Adrenal gland (tissue), 12 donors: ENCODE data around the gene ALDH3A2. TPM values are rescaled to one million over a fixed set of nuclear protein-coding genes. Genes with fewer than 3 reads are reported as not detected.

Experiments
- DNase-seq, 7 donors: peaks; one replicate each; pipeline ENCODE4 v3.0.0-alpha.2; 2019 to 2020
- H3K27ac ChIP-seq, 5 donors: fragments of 200-600 bp; sonication (generic) in 4 of 5; 1 replicate in 3 of 5; 2 replicates in 2 of 5; pipeline versions ENCODE4 v1.5.1 to v1.8.0; 2016 to 2020; ENCODE audit warnings: mild to moderate bottlenecking in 1 of 5
- H3K27me3 ChIP-seq: fragments of 200-600 bp; 2 replicates; pipeline ENCODE4 v1.8.0; 2021
- H3K36me3 ChIP-seq, 2 donors: fragments of 200-600 bp; replicated peaks in 1 of 2; 1 replicate in 1 of 2; 2 replicates in 1 of 2; pipeline versions ENCODE4 v1.5.1 to v1.8.0; 2018 to 2022
- H3K4me1 ChIP-seq, 2 donors: fragments of 200-600 bp; replicated peaks in 1 of 2; 1 replicate in 1 of 2; 2 replicates in 1 of 2; pipeline versions ENCODE4 v1.5.1 to v1.8.0; 2018 to 2021
- H3K4me3 ChIP-seq, 4 donors: fragments of 200-600 bp; sonication (generic) in 3 of 4; one replicate each; pipeline ENCODE4 v1.5.1; 2016 to 2018
- H3K9me3 ChIP-seq, 3 donors: fragments of 200-600 bp; sonication (generic) in 1 of 3; replicated peaks in 1 of 3; 1 replicate in 2 of 3; 2 replicates in 1 of 3; pipeline versions ENCODE4 v1.5.1 to v1.8.0; 2016 to 2021
- POLR2A ChIP-seq, 2 donors: fragments of 450-650 bp; IDR thresholded peaks; one replicate each; pipeline ENCODE4 v1.6.1; 2017; ENCODE audit warnings: antibody characterized with exemption in 2 of 2, mild to moderate bottlenecking in 2 of 2, moderate library complexity in 1 of 2
- WGBS, 4 donors: extraction: QIAGEN DNeasy Blood & Tissue Kit in 2 of 4; methylation state at CpG; one replicate each; pipeline versions ENCODE4 v1.1.5 to v1.1.7; 2013 to 2017; 5-methylcytosine and 5-hydroxymethylcytosine counted together
- intact Hi-C, 2 donors: fragments of 100-400 bp; cut with DNase I; formaldehyde crosslinking; loops; one replicate each; pipeline versions ENCODE4 v1.14.1 to v1.15.0; 2022 to 2023
- polyA plus RNA-seq, 3 donors: library from polyadenylated mRNA; stranded (reverse); fragments of 200-250 nt in 2 of 3; fragments of 350-450 nt in 1 of 3; fragmentation: Illumina TruSeq in 1 of 3; extraction: RNeasy Lipid Tissue Mini Kit (QIAGEN cat#74804) in 1 of 3; gene quantifications; one replicate each; pipeline ENCODE4 v1.2.3, GENCODE V29; 2013 to 2014
- total RNA-seq, 9 donors: library from RNA; depleted of rRNA in 4 of 9; stranded (reverse); fragments of >200 nt in 4 of 9; fragments of 120-200 nt in 1 of 9; fragmentation: NEBNext Ultra II Directional in 1 of 9; extraction: Animal tissue kit (Norgen Biotek cat#: 25700) in 1 of 9; gene quantifications; one replicate each; pipeline versions ENCODE4 v1.1.0 to v1.2.4, GENCODE V29; 2013 to 2023
- TF ChIP-seq, protein P1 (sequence below), 6 experiments: fragments of 450-650 bp in 4 of 6; fragments of 200-600 bp in 2 of 6; sonication (generic) in 1 of 6; IDR thresholded peaks; 1 replicate in 5 of 6; 2 replicates in 1 of 6; pipeline versions ENCODE4 v1.5.1 to v1.8.0; 2016 to 2021; ENCODE audit warnings: antibody characterized with exemption in 6 of 6, mild to moderate bottlenecking in 2 of 6, moderate library complexity in 1 of 6
- donor health status: healthy with polysubstance abuse.
- donor health status: Bipolar disorder and iron deficiency.
- donor health status: DM: yes; HTN: yes; CAD: no.
- donor health status: DM: no; HTN: no; CAD: no.
- donor health status: DM: no; HTN: no; CAD: no.
- donor health status: DM: yes; HTN: yes; CAD: no.

ALDH3A2 gene
- total and polyA plus RNA-seq, 12 donors, result 99.1 to 1,009 (median 444) TPM

DNA sequence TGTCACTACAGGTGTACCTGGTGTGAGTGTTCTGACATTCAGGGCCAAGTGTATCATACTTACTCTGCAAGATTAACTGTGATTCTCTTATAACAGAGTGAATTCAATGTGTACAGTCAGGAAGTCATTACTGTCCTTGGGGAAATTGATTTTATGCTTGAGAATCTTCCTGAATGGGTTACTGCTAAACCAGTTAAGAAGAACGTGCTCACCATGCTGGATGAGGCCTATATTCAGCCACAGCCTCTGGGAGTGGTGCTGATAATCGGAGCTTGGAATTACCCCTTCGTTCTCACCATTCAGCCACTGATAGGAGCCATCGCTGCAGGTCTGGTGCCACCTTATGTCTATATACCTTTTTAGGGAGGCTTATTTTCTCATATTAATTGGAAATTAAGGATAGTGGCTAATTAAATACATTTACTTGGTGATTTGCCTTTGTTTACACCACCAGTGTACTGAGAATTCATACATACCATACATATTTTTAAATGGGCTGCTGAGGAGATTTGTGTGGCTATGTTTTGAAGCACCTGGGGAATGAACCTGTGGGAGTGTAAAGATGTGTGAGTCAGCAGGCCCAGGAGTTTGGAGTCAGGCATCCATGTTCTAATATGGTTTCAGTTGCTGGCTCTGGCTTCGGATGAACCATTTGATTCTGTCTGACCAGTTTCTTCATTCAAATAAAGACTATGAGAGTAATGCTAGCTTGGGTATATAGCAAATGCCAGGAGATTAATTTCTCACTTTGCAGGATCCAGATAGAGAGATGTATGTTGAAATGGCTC is 3.1 kb downstream of the ALDH3A2 start:
- Histone ChIP-seq H3K4me3 (peak overlapping the region in 2 of 4 donors; percentile 2 to 79), H3K9me3 (no peaks in the 10 kb centered on the region), H3K36me3 (peaks cover 0 to 34% of the 10 kb centered on the region in 2 donors), H3K4me1 (peaks cover 35 to 37% of the 10 kb centered on the region in 2 donors), H3K27me3 (no peaks in the 10 kb centered on the region), H3K27ac (peak overlapping the region; percentile 19 to 96 (median 51))
- 46 to 56% (median 50%) methylated on average over 5 of the region's 5 CpGs for WGBS, 4 donors
- intact Hi-C loops, result loop anchor here in 1 of 2 donors (5.0 kb wide), 1 partner anchor 106 kb away; no protein-coding TSS in a partner anchor
- DNase-seq, result peak in 1 of 7 donors; percentile 14
- TF ChIP-seq, protein P1, sequence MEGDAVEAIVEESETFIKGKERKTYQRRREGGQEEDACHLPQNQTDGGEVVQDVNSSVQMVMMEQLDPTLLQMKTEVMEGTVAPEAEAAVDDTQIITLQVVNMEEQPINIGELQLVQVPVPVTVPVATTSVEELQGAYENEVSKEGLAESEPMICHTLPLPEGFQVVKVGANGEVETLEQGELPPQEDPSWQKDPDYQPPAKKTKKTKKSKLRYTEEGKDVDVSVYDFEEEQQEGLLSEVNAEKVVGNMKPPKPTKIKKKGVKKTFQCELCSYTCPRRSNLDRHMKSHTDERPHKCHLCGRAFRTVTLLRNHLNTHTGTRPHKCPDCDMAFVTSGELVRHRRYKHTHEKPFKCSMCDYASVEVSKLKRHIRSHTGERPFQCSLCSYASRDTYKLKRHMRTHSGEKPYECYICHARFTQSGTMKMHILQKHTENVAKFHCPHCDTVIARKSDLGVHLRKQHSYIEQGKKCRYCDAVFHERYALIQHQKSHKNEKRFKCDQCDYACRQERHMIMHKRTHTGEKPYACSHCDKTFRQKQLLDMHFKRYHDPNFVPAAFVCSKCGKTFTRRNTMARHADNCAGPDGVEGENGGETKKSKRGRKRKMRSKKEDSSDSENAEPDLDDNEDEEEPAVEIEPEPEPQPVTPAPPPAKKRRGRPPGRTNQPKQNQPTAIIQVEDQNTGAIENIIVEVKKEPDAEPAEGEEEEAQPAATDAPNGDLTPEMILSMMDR (IDR thresholded peaks at IDR 0.05), result no peak
- TF ChIP-seq POLR2A (IDR thresholded peaks at IDR 0.05), result no peak

DNA sequence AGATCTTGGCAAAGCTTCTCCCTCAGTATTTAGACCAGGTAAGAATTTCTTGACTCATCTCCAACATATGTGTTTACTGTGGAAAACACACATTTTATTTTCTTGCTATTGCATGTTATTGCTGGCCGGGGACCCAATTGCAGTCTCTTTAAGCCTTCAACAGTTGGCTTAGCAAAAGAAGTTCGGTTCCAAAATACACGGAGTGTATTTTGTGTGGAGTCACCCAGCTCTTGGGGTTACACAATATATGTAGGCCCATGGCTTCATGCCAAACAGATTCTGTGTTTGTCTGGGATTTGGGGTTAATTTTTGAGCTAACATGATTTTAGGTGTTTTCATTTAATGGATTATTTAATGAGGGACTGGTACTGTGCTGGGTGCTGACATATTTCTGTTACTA is 4.0 kb downstream of the ALDH3A2 start:
- Histone ChIP-seq H3K27ac (peak overlapping the region in 3 of 5 donors; percentile 10 to 69 (median 51)), H3K36me3 (peaks cover 0 to 41% of the 10 kb centered on the region in 2 donors), H3K9me3 (no peaks in the 10 kb centered on the region), H3K4me3 (no peak overlapping the region), H3K4me1 (peaks cover 29 to 32% of the 10 kb centered on the region in 2 donors), H3K27me3 (no peaks in the 10 kb centered on the region)
- peak in 2 of 7 donors; percentile 11 to 41 for DNase-seq
- no peak for TF ChIP-seq POLR2A (IDR thresholded peaks at IDR 0.05)
- TF ChIP-seq, protein P1 (IDR thresholded peaks at IDR 0.05), result no peak
- intact Hi-C loops, result loop anchor here in 1 of 2 donors (5.0 kb wide), 1 partner anchor 105 kb away; no protein-coding TSS in a partner anchor
- 36 to 49% (median 40%) methylated on average over 3 of the region's 3 CpGs for WGBS, 4 donors

DNA sequence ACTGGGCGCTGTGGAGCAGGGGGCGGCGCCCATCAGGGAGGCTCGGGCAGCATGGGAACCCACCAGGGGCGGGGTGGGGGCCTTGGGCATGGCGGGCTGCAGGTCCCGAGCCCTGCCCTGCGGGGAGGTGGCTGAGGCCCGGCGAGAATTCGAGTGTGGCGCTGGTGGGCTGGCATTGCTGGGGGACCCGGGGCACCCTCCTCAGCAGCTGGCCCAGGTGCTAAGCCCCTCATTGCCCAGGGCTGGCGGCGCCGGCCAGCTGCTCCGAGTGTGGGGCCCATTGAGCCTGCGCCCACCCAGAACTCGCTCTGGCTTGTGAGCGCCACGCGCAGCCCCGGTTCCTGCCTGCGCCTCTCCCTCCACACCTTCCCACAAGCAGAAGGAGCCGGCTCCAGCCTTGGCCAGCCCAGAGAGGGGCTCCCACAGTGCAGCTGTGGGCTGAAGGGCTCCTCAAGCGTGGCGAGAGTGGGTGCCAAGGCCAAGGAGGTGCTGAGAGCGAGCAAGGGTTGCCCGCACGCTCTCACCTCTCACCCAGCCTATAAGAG is 5.9 kb downstream of the ALDH3A2 start:
- Histone ChIP-seq H3K9me3 (no peaks in the 10 kb centered on the region), H3K4me3 (no peak overlapping the region), H3K36me3 (peaks cover 0 to 43% of the 10 kb centered on the region in 2 donors), H3K27me3 (no peaks in the 10 kb centered on the region), H3K27ac (peak overlapping the region in 3 of 5 donors; percentile 13 to 43 (median 42)), H3K4me1 (peaks cover 34 to 35% of the 10 kb centered on the region in 2 donors)
- intact Hi-C loops, result loop anchor here in 1 of 2 donors (5.0 kb wide), 1 partner anchor 103 kb away; no protein-coding TSS in a partner anchor
- WGBS, 4 donors, result 96 to 100% (median 97%) methylated on average over 5 to 30 of the region's 30 CpGs
- no peak for TF ChIP-seq POLR2A (IDR thresholded peaks at IDR 0.05)
- TF ChIP-seq, protein P1 (IDR thresholded peaks at IDR 0.05), result no peak
- peak in 1 of 7 donors; percentile 31 for DNase-seq

DNA sequence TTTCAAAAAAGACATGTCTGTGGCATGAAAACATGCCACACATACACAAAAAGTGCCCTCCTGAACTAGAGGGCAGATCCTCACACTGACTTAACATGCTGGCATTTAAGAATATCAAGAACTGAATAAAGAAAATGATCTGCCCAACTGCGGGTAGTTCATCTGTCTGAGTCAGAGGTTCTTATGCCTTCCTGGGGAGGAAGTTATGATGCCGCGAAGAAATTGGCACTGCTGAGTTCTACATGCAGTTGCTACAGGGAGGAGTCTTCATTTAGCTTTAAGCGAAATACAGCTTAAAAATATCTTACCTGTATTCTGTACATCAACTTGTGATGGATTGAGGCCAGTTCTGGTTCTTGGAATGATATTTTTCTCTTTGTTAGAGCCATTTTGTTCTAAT is 6.3 kb downstream of the ALDH3A2 start:
- H3K4me3 ChIP-seq, result no peak overlapping the region
- TF ChIP-seq, protein P1 (IDR thresholded peaks at IDR 0.05), result no peak
- no peak for TF ChIP-seq POLR2A (IDR thresholded peaks at IDR 0.05)
- intact Hi-C loops, result loop anchor here in 1 of 2 donors (5.0 kb wide), 1 partner anchor 102 kb away; no protein-coding TSS in a partner anchor
- peak overlapping the region in 3 of 5 donors; percentile 13 to 43 (median 42) for H3K27ac ChIP-seq
- no peaks in the 10 kb centered on the region for H3K27me3 ChIP-seq
- peaks cover 38 to 40% of the 10 kb centered on the region in 2 donors for H3K4me1 ChIP-seq
- 77 to 85% (median 84%) methylated on average over 4 of the region's 4 CpGs for WGBS, 4 donors
- peaks cover 0 to 43% of the 10 kb centered on the region in 2 donors for H3K36me3 ChIP-seq
- no peaks in the 10 kb centered on the region for H3K9me3 ChIP-seq
- peak in 1 of 7 donors; percentile 9 for DNase-seq
